Esophagus (tissue), 2 donors: ENCODE results near the gene RTKN2. TPM values are rescaled to one million over a fixed set of nuclear protein-coding genes. Genes with fewer than 3 reads are reported as not detected.

Source experiments
- H3K27ac ChIP-seq, 2 donors: one replicate each; pipeline ENCODE4 v1.5.1; 2013; ENCODE audit warnings: low read depth in 2 of 2, mild to moderate bottlenecking in 2 of 2, inconsistent platforms in 1 of 2, low read length in 1 of 2, moderate library complexity in 1 of 2
- H3K27me3 ChIP-seq, 2 donors: one replicate each; pipeline ENCODE4 v1.6.1; 2013; ENCODE audit warnings: low read length in 2 of 2, control low read depth in 1 of 2, mild to moderate bottlenecking in 1 of 2; ENCODE audit not compliant: insufficient read depth in 2 of 2, control insufficient read depth in 1 of 2
- H3K36me3 ChIP-seq, 2 donors: one replicate each; pipeline ENCODE4 v1.6.1; 2013; ENCODE audit warnings: low read length in 1 of 2; ENCODE audit not compliant: control insufficient read depth in 2 of 2, insufficient read depth in 2 of 2
- H3K4me1 ChIP-seq, 2 donors: one replicate each; pipeline ENCODE4 v1.6.1; 2013; ENCODE audit warnings: low read length in 1 of 2; ENCODE audit not compliant: control insufficient read depth in 2 of 2, insufficient read depth in 2 of 2
- H3K4me3 ChIP-seq, 2 donors: one replicate each; pipeline ENCODE4 v1.5.1; 2013; ENCODE audit warnings: low read length in 2 of 2, mild to moderate bottlenecking in 2 of 2, low read depth in 1 of 2, moderate library complexity in 1 of 2
- H3K9me3 ChIP-seq, 2 donors: one replicate each; pipeline ENCODE4 v1.6.1; 2013; ENCODE audit warnings: mild to moderate bottlenecking in 2 of 2, low read depth in 1 of 2, low read length in 1 of 2, moderate library complexity in 1 of 2; ENCODE audit not compliant: control insufficient read depth in 2 of 2, insufficient read depth in 1 of 2
- WGBS, 2 donors: extraction: QIAGEN DNeasy Blood & Tissue Kit; methylation state at CpG; one replicate each; pipeline ENCODE4 v1.1.7; 2013; 5-methylcytosine and 5-hydroxymethylcytosine counted together
- polyA plus RNA-seq, 2 donors: library from polyadenylated mRNA; stranded (reverse); fragments of 200-250 nt; gene quantifications; one replicate each; pipeline ENCODE4 v1.2.3, GENCODE V29; 2013
- donor health status: healthy with polysubstance abuse.
- donor health status: Bipolar disorder and iron deficiency.

Gene RTKN2
- polyA plus RNA-seq, 2 donors = 7.3 to 7.8 TPM

DNA sequence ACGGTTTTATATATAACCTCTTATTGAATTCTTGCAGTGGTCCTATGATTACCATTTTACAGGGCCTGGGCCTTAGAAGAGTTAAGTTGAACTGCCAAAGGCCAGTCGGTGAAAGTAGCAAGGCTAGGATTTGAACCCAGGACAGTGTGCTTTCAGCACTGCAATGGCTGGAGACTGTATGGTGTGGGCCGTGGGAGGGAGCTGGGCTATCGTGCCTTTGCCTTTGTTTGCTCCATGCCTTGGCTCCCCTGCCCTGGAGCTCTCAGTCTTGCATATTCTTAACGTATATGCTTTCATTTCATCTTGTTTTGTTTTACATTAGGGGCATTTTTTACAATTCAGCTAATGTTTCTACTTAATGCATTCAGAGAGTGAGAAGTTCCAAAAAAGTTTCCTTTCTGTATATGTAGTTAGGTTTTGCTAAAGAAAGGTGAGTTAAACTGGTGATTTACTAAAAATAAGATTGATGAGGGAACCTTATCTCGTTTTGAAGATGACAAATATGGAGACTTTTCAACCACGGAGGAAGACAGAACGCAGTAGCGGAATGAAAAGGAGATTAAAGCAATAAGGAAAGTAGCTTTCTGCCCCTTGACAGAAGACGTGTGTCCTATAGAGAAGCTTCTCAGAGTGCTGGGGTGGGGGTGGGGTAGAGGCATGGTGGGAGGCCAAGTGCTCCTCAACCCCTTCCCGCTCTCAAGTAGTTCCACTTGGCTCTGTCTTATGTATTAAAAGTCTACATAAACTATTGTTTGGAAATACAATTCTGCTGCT lies 82.5 kb downstream of the RTKN2 start:
- Histone ChIP-seq H3K27me3 (no peaks in the 10 kb centered on the region), H3K36me3 (no peaks in the 10 kb centered on the region), H3K4me1 (no peaks in the 10 kb centered on the region), H3K4me3 (no peak overlapping the region), H3K9me3 (no peaks in the 10 kb centered on the region), H3K27ac (no peak overlapping the region)
- WGBS, 2 donors = 76% methylated on average over 11 of the region's 11 CpGs

DNA sequence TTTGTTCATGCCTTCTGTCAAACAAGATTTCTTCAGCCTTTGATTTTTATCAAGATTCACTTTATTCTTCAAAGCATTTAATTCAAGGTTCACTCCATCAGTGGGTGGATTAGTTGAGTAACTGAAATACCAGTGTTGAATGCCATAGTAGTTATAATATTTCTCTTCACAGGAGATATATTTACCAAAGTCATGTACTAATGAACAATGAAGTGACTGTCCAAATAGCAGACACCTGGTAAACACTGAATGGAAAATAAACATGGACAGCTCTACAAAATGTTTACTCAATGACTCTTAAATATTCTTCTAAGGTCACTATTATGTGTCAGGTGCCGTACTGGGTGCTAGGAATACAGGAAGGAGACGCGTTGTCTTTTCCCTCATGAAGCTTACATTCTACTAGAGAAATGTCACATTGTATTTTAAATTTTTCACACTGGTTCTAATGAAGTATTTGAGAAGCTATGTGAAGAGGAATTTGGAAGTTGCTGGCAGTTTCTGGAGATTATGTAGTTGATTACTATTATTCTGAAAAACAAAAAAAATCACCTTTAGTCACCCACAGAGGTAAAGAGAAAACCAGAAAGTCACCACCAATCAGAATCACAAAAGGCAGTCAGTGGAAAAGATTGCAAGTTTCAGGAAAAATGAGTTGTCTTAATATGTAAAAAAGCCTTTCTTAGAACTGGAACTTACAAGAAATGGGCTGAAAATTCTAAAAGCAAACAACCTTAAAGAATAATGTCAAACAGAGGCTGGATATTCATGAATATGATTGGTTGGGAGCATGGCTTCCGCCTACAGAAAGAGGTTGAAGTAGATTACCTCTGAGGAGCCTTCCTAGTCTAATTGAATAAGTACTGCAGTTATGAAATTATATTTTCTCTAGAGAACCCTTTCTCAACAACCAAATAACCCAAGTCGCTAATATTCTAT lies 84.5 kb downstream of the RTKN2 start:
- Histone ChIP-seq H3K27me3 (no peaks in the 10 kb centered on the region), H3K27ac (no peak overlapping the region), H3K4me3 (no peak overlapping the region), H3K36me3 (no peaks in the 10 kb centered on the region), H3K9me3 (no peaks in the 10 kb centered on the region), H3K4me1 (no peaks in the 10 kb centered on the region)
- WGBS, 2 donors = 93% methylated on average over 5 of the region's 5 CpGs

DNA sequence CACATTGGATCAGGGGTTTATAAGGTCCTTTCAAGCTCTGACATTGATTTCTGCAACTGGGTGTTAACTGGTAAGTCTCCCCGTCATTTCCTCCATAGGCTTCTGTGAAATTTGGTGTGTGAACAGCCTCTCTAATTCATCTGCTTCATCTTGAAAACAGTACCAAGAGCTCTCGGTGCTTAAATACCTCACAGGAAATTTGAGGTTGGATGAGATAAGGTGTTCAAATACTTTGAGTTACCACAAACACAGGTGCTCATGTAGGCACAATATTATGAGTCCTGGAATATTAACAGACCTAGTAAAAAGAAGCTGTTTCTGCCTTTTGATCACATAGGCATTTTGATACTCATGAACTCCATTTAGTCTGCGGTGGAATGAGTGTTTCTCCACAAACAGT lies 85.2 kb downstream of the RTKN2 start:
- H3K27ac ChIP-seq = no peak overlapping the region
- H3K36me3 ChIP-seq = no peaks in the 10 kb centered on the region
- H3K4me3 ChIP-seq = no peak overlapping the region
- no peaks in the 10 kb centered on the region for H3K4me1 ChIP-seq
- H3K27me3 ChIP-seq = no peaks in the 10 kb centered on the region
- no peaks in the 10 kb centered on the region for H3K9me3 ChIP-seq
- WGBS, 2 donors = 62 to 68% methylated on average over 3 of the region's 3 CpGs

DNA sequence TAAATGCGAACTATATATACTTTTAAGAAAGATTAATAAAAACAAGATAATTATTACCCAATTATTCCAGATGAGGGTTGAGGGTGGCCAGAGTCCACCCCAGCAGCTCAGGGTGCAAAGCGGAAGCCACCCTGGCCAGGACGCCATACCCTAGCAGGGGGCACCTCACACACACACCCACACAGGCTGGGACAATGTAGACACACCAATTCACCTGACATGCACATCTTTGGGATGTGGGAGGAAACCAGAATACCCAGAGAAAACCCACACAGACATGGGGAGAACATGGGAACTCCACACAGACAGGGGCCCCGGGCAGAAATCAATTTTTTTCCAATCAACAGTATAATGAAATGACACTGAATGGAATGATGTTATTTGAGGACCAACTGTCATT lies 86.0 kb downstream of the RTKN2 start:
- 86 to 92% methylated on average over 4 of the region's 4 CpGs for WGBS, 2 donors
- Histone ChIP-seq H3K9me3 (no peaks in the 10 kb centered on the region), H3K4me1 (no peaks in the 10 kb centered on the region), H3K27ac (no peak overlapping the region), H3K36me3 (no peaks in the 10 kb centered on the region), H3K4me3 (no peak overlapping the region), H3K27me3 (no peaks in the 10 kb centered on the region)

DNA sequence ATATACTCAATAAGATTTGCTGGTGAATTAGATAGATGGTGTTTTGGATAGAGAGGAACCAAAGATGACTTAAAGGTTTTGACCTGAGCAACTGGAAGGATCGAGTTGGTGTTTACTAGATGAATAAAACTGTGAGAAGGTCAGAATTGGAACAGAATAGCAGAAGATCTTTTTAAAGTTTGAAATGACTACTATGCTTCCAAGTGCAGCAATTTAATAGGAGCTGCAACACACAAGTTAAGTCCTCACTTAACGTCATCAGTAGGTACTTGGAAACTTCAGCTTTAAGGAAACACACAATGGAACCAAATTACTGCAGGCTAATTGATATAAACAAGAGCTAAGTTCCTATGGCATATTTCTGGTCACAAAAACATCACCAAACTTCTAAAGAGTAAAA lies 86.5 kb downstream of the RTKN2 start:
- no peak overlapping the region for H3K27ac ChIP-seq
- 68 to 75% methylated on average over 2 of the region's 2 CpGs for WGBS, 2 donors
- no peaks in the 10 kb centered on the region for H3K9me3 ChIP-seq

DNA sequence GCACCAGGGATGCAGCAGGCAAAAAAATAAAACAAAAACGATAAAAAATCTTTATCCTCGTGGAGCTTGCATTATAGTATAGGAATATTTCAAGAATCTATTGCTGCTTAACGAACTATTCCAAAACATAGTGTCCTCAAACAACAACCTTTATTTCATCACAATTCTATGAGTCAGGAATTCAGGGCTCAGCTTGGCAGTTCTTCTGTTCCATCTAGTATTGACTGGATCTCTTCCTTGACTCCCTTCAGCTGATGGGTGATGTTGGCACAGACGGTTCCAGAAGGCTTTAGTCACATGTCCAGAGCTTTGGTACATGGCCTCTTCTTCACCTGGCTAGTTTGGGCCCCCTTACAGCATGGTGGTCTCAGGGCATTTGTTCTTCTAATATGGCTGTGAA lies 88.0 kb downstream of the RTKN2 start:
- 95 to 96% methylated on average over 4 of the region's 4 CpGs for WGBS, 2 donors
- H3K4me1 ChIP-seq = no peaks in the 10 kb centered on the region
- H3K27ac ChIP-seq = no peak overlapping the region
- H3K27me3 ChIP-seq = no peaks in the 10 kb centered on the region
- no peaks in the 10 kb centered on the region for H3K9me3 ChIP-seq
- H3K4me3 ChIP-seq = no peak overlapping the region
- no peaks in the 10 kb centered on the region for H3K36me3 ChIP-seq

More for the DNA sequence above, 86.5 kb downstream of the RTKN2 start:
- H3K27me3 ChIP-seq = no peaks in the 10 kb centered on the region
- no peaks in the 10 kb centered on the region for H3K36me3 ChIP-seq
- no peaks in the 10 kb centered on the region for H3K4me1 ChIP-seq
- H3K4me3 ChIP-seq = no peak overlapping the region

DNA sequence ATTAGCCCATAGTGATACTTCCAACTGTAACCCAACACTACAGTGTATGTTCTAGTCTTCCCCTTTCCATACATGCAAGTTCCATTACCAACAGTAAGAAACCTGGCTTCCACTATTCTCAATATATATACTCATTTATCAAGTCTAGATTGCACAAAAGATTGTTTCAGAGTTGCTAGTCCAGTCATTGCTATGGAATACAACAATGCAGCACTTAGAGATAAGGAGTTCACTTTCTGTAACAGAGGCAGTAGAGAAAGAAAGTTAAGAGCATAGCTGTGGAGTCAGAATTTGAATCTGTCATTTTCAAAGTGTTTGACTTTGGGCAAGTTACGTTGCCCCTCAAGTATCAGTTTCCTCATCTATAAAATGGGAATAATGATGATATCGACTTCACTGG lies 90.1 kb downstream of the RTKN2 start:
- Histone ChIP-seq H3K4me1 (no peaks in the 10 kb centered on the region), H3K9me3 (no peaks in the 10 kb centered on the region), H3K36me3 (no peaks in the 10 kb centered on the region), H3K27me3 (no peaks in the 10 kb centered on the region), H3K27ac (no peak overlapping the region), H3K4me3 (no peak overlapping the region)
- 87 to 97% methylated on average over 2 of the region's 2 CpGs for WGBS, 2 donors

DNA sequence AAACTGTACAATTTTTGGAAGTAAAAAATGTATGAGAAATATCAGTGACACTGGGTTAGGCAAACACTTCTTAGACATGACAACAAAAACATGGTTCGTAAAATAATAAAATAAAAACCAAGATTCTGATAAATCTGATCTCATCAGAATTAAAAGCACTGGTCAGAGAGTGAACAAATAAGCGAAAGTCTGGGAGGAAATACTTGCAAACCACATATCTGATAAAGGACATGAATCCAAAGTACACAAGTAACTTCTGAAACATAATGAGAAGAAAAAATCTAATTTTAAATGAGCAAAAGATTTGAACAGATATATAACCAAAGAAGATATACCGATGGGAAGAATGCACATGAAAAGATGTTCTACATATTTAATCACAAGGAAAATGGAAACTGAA lies 91.5 kb downstream of the RTKN2 start:
- WGBS, 2 donors = 89 to 91% methylated on average over 3 of the region's 3 CpGs
- Histone ChIP-seq H3K4me3 (no peak overlapping the region), H3K9me3 (no peaks in the 10 kb centered on the region)

DNA sequence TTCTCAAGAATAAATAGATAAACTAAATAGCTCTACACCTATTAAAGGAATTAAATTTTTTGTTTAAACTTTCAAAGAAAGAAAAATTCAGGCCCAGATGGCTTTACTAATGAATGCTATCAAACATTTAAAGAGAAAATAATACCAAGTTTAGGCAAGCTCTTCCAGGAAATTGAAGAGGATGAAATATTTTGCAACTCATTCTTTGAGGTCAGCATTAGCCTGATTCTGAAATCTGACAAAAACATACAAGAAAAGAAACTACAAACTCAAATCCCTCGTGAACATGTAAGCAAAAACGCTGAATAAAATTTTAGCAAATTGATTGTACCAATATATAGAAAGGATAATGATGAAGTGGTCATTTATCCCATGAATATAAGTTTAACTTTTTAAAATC lies 93.4 kb downstream of the RTKN2 start:
- Histone ChIP-seq H3K9me3 (no peaks in the 10 kb centered on the region), H3K4me3 (no peak overlapping the region), H3K27ac (no peak overlapping the region), H3K27me3 (no peaks in the 10 kb centered on the region), H3K4me1 (no peaks in the 10 kb centered on the region), H3K36me3 (no peaks in the 10 kb centered on the region)
- 65 to 74% methylated on average over 2 of the region's 2 CpGs for WGBS, 2 donors

More for the DNA sequence above, 91.5 kb downstream of the RTKN2 start:
- H3K4me1 ChIP-seq = no peaks in the 10 kb centered on the region
- H3K27me3 ChIP-seq = no peaks in the 10 kb centered on the region
- no peak overlapping the region for H3K27ac ChIP-seq
- H3K36me3 ChIP-seq = no peaks in the 10 kb centered on the region
